ENCODE data around the gene ALKBH2. TPM values are rescaled to one million over a fixed set of nuclear protein-coding genes. Genes with fewer than 3 reads are reported as not detected.
"Not testable (repeated sequence)": the region's sequence is repeated elsewhere in the genome, so short reads cannot be mapped to it uniquely, and the experiment has no call there.

The ALKBH2 gene
- total RNA-seq, 1 donor from 2014 or later, result 13.9 TPM

GRCh38 chr12:109069307-109070271 lies 23.7 kb downstream of the ALKBH2 start:
- DNase-seq (ENCODE audit: low read depth), result no peak

DNA sequence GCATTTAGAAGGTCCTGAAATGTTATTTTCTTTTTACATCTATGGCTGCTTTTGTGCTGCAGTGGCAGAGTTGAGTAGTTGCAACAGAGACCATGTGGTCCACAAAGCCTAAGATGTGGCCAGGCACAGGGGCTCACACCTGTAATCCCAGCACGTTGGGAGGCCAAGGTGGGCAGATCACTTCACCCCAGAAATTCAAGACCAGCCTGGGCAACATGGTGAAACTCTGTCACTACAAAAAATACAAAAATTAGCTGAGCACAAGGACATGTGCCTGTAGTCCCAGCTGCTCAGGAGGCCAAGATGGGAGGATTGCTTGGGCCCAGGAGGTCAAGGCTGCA lies 27.4 kb downstream of the ALKBH2 start:
- DNase-seq (ENCODE audit: low read depth), result no peak

GRCh38 chr12:109065154-109065852 lies 28.0 kb downstream of the ALKBH2 start:
- peak; percentile 54 for DNase-seq (ENCODE audit: low read depth)

GRCh38 chr12:109064143-109064542 lies 29.1 kb downstream of the ALKBH2 start:
- no peak for DNase-seq (ENCODE audit: low read depth)

DNA sequence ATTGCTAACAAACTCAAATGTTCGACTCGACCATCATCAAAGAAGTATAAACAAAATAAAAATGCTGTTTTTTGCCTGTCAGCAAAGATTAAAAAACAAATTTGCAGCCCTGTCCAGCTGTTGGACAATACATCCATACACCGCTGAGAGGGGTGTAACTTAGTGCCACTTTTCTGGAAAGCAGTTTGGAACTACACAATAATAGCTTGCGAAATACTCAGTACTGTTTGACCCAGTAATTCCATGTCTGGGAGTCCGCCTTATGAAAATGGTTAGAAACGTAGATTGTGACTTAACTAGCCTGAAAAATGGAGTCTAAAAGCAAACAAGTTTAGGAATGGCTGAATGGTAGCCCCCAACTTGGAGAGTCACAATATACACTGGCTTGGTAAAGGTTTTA lies 34.5 kb downstream of the ALKBH2 start:
- DNase-seq (ENCODE audit: low read depth), result no peak

DNA sequence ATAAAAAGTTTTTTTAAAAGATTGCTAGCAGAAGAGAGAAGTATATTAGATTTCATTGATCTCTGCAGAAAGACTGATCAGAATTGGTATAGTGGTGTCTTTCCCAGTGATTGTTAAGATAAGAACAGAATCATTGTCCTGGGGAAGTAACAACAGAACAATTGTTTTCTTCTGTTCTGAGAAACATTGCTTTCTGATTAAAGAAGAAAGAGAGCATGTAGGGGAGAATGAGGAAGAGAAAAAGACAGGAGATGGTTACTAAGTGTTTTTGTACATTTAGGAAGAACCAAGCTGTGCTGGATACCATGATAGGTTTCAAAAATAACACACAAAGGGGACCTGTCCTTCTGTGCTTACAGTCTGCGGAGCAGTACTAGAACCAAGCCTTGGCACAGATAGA lies 35.9 kb downstream of the ALKBH2 start:
- no peak for DNase-seq (ENCODE audit: low read depth)

GRCh38 chr12:109056891-109057290 lies 36.4 kb downstream of the ALKBH2 start:
- DNase-seq (ENCODE audit: low read depth), result no peak

DNA sequence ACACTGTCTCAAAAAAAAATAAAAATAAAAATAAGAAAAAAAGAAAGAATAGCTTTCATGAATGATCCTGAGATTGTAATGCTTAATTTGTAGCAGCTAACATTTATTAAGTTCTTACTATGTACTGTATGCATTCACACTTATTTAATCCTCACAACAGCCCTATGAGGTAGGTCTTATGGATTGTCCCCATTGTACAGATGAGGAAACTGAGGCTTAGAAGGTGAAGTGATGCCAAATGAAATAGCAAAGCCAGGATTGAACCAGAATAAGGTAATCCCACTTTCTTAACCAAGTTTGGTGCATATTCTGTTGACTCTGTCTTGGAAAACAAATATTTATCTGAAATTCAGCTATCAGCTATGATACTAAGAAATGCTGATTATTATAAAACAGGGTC lies 38.8 kb downstream of the ALKBH2 start:
- DNase-seq (ENCODE audit: low read depth), result no peak

GRCh38 chr12:109054124-109054513 lies 39.2 kb downstream of the ALKBH2 start:
- not testable (repeated sequence) for DNase-seq (ENCODE audit: low read depth)

DNA sequence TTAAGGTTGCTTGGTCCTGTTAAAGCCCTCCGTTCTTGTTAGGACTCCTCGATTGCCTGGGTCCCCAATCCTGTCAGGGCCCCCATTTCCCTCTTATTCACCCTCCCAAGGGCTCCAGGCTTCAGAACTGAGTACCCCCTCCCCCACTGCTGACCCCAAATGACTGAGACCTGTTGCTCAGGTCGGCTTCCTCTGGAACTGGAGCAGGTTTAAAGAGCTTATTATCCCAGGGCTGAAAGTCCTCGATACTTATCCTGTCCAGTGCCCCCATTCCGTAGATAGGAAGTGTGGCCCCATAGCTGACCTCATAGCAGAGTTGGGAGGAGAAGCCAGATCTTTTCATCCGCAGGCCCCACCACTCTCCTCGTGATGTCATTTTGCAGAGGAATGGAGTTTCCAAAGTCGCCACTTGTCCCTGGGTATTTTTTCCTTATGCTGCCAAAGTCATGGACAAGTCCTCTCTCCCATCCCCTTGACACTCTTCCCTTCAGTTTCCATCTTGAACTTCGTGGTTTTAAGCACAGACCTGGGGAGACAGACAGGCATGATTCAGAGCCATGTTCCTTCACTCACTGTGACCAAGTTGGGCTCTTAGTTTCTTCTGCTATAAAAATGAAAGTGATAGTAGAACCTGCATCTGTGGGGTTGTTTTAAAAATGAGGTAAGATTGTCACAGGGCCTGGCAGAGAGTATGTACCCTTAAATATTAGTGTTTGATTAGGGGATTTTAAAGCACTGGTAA lies 39.7 kb downstream of the ALKBH2 start:
- peak; percentile 39 for DNase-seq (ENCODE audit: low read depth)

DNA sequence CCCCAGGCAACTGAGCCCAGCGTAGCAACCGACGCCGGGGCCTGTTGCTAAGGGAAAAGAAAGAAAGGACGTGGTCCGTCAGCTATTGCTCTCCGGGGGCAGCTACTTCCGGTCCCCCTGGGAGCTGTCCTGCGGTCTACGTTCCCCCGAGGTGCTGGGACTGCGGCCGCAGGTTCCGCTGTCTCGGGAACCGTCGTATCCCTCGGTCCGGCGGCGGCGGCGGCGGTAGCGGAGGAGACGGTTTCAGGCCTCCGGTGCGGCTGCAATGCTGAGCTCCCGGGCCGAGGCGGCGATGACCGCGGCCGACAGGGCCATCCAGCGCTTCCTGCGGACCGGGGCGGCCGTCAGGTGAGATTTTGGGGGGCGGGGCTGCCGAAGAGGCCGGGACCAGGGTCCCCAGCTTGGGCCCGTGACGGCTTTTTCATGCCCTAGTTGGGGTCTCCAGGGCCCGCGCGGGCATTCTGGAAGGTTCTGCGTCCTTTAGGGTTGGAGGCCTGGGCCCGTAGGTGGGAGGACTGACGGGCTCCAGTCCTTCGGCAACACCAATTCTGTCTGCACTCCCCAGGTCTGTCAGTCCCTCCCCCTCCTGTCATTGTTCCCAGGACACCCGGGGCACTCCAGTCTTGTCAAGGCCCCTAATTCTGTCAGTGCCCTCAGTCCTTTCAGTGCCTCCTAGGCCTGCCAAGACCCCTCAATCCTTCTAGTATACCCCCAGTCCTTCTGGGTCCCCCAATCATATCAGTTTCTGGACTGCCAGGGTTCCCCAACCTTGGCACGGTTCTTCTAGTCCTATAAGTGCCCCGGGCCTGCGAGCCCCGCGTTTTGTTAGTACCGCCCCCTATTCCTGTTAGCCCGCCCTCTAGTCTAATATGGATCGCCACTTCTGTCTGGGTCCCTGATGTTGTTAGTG lies 40.6 kb downstream of the ALKBH2 start, which contains the start of gene USP30:
Gene USP30, plus strand, starts transcription at position 163 of the 910 bp plus-strand sequence. Its CDS starts 103 bp downstream, at position 266.
- DNase-seq (ENCODE audit: low read depth), result peak; percentile 56

DNA sequence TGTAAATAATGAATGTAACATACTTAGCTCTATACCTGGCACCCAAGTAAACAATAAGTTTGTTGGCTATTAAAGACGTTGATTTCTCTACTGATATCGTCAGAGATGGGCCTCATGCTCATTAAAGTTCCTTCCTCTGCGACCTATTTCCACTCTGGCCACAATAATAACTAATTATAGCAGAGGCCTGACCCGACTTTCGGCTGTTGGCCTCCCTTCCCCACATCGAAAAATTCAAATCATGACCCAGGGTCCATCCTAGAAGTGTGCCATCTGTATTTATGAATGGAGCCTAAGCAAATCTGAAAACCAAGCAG lies 41.2 kb downstream of the ALKBH2 start:
- no peak for DNase-seq (ENCODE audit: low read depth)

- DNase-seq (ENCODE audit: low read depth), result not testable (repeated sequence)
Observed at GRCh38 chr12:109049794-109050193, 43.5 kb downstream of the ALKBH2 start.

DNA sequence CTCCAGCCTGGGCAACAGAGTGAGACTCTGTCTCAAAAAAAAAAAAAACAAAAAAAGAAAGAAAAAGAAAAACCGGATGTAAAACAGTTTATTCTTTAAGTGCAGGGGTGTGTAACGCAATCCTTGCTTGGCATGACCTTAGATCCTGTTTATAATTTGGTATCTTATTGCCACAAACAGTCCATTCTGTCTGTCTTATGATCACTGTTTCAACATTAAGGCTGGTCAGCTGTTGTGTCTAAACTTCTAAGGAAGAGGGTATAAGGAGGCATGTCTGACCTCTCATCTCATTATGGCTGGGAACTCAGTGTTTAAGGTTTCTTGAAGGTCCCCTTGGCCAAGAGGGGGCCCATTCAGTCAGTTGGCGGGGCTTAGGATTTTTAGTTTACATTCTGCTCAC lies 44.6 kb downstream of the ALKBH2 start:
- not testable (repeated sequence) for DNase-seq (ENCODE audit: low read depth)

DNA sequence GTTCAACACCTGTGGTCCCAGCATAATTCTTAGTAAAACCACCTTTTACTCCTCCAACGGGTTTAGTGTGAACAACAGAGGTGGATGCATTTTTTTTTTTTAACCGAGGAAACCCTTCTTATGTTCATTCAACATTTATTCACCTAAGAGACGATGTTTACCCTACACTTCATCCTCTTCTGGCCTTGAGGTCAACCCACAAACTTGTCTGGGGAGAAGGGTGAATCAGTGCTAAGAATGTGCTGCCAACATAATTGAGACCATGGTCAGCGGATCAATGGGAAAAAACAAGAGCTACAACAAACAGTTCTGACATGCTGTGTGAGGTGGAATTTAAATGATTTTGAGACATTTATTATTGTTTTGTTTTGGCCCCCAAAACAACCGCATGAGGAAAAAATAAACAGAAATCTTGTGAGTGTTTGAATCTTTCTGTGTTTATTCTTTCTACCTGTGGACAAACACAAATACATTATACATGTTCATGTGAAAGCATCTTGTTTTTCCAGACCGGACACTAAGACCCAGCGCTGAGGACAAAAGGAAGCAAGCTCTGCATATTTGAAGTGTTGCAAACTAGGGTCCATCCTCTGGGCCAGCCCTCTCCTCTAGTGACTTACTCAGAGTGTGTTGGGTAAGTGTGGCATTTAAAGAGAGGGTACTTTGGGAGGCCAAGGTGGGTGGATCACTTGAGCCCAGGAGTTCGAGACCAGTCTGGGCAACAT lies 46.0 kb downstream of the ALKBH2 start:
- peak; percentile 61 for DNase-seq (ENCODE audit: low read depth)

GRCh38 chr12:109044241-109044640 lies 49.0 kb downstream of the ALKBH2 start:
- no peak for DNase-seq (ENCODE audit: low read depth)

All from renal cortical epithelial cell (primary cell).